ENCODE results near the gene CUL3. TPM values are rescaled to one million over a fixed set of nuclear protein-coding genes. Genes with fewer than 3 reads are reported as not detected.

The CUL3 gene
- total RNA-seq, 1 experiment from 2014 or later, result 114 TPM

DNA sequence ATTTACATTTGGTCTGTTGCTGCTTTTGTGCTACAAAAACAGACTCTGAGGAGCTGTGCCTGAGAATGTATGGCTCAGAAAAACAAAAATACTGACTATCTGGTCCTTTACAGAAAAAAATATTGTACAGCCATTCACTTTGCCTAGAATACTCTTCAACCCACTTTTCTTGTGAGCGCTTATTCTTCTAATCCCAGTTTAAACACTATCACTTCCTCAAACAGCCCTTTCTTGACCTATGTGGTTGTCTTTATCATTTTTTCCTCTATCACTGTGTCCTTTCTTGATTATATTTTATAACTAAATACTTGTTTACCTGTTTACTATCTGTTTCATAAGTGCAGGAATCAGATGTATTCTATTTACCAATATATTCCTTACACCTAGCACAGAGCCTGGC lies 33.5 kb downstream of the CUL3 start:
- no peak overlapping the region for H3K14ac ChIP-seq (ENCODE audit: insufficient read depth, low read length)
- H3K9ac ChIP-seq (ENCODE audit: extremely low read depth, insufficient read length, low read length), result no peak overlapping the region
- no peaks in the 10 kb centered on the region for H3K9me3 Mint-ChIP-seq
- H3K23me2 ChIP-seq (ENCODE audit: insufficient read length, low read depth, low read length, poor library complexity, severe bottlenecking), result no peaks in the 10 kb centered on the region
- H3T11ph ChIP-seq (ENCODE audit: low read length), result no peak overlapping the region
- no peaks in the 10 kb centered on the region for H4K20me1 ChIP-seq (ENCODE audit: control insufficient read depth, insufficient read depth, insufficient read length)
- H4K91ac ChIP-seq (ENCODE audit: insufficient read length, low read depth, low read length), result no peak overlapping the region
- no peak overlapping the region for H3K4me2 ChIP-seq (ENCODE audit: insufficient read depth, insufficient read length, low read length)
- no peak overlapping the region for H3K27ac ChIP-seq (ENCODE audit: insufficient read length, low read depth, low read length)
- no peaks in the 10 kb centered on the region for H3K9me3 ChIP-seq (ENCODE audit: control insufficient read depth, low read depth, low read length)
- H3K23ac ChIP-seq (ENCODE audit: insufficient read length, low read depth, low read length), result no peak overlapping the region
- no peak overlapping the region for H3K4me3 Mint-ChIP-seq
- H3K36me3 Mint-ChIP-seq (ENCODE audit: insufficient read depth in 1 of 3, low read depth in 3 of 3), result peaks cover 0 to 10% (median 3%) of the 10 kb centered on the region in 3 experiments; a peak in 3 of 7 replicates
- H2BK20ac ChIP-seq (ENCODE audit: low read depth, low read length, poor library complexity, severe bottlenecking), result no peak overlapping the region
- no peak overlapping the region for H2BK12ac ChIP-seq (ENCODE audit: insufficient read length, low read depth, low read length)
- no peaks in the 10 kb centered on the region for H3K27me3 ChIP-seq (ENCODE audit: insufficient read depth, low read length)
- no peak overlapping the region for H3K4ac ChIP-seq (ENCODE audit: low read depth, low read length)
- H3K27me3 Mint-ChIP-seq (ENCODE audit: low read depth), result no peaks in the 10 kb centered on the region
- no peak overlapping the region for H2AFZ ChIP-seq (ENCODE audit: low read length)
- DNase-seq, result no peak
- peaks cover 14 to 16% of the 10 kb centered on the region in 2 experiments for H3K4me1 Mint-ChIP-seq
- no CpG with 5 or more reads among the region's 1 CpG for WGBS (ENCODE audit: extremely low coverage, insufficient read length, low lambda C conversion rate)
- peaks cover 5% of the 10 kb centered on the region; the same call in 1 of the 2 replicates for H3K79me2 ChIP-seq (ENCODE audit: insufficient read depth, low read length)
- no peak overlapping the region for H2BK120ac ChIP-seq (ENCODE audit: low read depth, low read length, poor library complexity, severe bottlenecking)
- no peak overlapping the region for H4K8ac ChIP-seq (replicated peaks; ENCODE audit: insufficient read length, low read depth, low read length)
- no peak overlapping the region for H2BK15ac ChIP-seq (ENCODE audit: low read depth, low read length)
- no peak overlapping the region for H3K27ac Mint-ChIP-seq
- no peak overlapping the region for H2AK5ac ChIP-seq (ENCODE audit: insufficient read length, low read length)
- no peak overlapping the region for H4K5ac ChIP-seq (ENCODE audit: insufficient read length, low read depth, low read length)
- H3K18ac ChIP-seq (ENCODE audit: insufficient read length, low read depth, low read length), result no peak overlapping the region
- no peak overlapping the region for H2BK5ac ChIP-seq (ENCODE audit: insufficient read length, low read length)
- no peak overlapping the region for H3K56ac ChIP-seq (ENCODE audit: insufficient read length, low read depth, low read length)
- H3K4me1 ChIP-seq (ENCODE audit: insufficient read depth, low read length), result no peaks in the 10 kb centered on the region; the same call in 1 of the 2 replicates
- TF ChIP-seq, protein P1, sequence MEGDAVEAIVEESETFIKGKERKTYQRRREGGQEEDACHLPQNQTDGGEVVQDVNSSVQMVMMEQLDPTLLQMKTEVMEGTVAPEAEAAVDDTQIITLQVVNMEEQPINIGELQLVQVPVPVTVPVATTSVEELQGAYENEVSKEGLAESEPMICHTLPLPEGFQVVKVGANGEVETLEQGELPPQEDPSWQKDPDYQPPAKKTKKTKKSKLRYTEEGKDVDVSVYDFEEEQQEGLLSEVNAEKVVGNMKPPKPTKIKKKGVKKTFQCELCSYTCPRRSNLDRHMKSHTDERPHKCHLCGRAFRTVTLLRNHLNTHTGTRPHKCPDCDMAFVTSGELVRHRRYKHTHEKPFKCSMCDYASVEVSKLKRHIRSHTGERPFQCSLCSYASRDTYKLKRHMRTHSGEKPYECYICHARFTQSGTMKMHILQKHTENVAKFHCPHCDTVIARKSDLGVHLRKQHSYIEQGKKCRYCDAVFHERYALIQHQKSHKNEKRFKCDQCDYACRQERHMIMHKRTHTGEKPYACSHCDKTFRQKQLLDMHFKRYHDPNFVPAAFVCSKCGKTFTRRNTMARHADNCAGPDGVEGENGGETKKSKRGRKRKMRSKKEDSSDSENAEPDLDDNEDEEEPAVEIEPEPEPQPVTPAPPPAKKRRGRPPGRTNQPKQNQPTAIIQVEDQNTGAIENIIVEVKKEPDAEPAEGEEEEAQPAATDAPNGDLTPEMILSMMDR (conservative IDR thresholded peaks at IDR 0.05), result no peak
- no peaks in the 10 kb centered on the region for H3K79me1 ChIP-seq (ENCODE audit: insufficient read depth, low read depth, low read length, poor library complexity, severe bottlenecking)

All from H9 (cell line).